Panc1 (cell line): ENCODE results near the gene TERB1. TPM values are rescaled to one million over a fixed set of nuclear protein-coding genes. Genes with fewer than 3 reads are reported as not detected.

Experiments
- ATAC-seq: fragments of 200-7000 bp; cut with Tn5 transposase; 2 replicates; pipeline ENCODE4 v1.9.1; 2020; ENCODE audit warnings: mild to moderate bottlenecking, moderate library complexity
- Bru-seq: library from RNA; stranded (reverse); fragments of 400-500 nt; gene quantifications from one replicate; lab custom pipeline; 2021; lab: Mats Ljungman, UMichigan
- BruChase-seq, 2 experiments: library from RNA; stranded (reverse); fragments of 400-500 nt; gene quantifications; one replicate each; lab custom pipeline; 2021; lab: Mats Ljungman, UMichigan
- BruUV-seq: library from RNA; stranded (reverse); fragments of 400-500 nt; replicated peaks from 2 replicates; lab custom pipeline; 2021; lab: Mats Ljungman, UMichigan
- CTCF ChIA-PET: fragments of 300-600 bp; sonication (Branson Sonifier 250); formaldehyde crosslinking; loops from one replicate; lab custom pipeline; 2022; ENCODE audit warnings: antibody characterized with exemption; lab: Charles Lee
- POLR2A ChIA-PET: fragments of 300-600 bp; sonication (Branson Sonifier 250); formaldehyde crosslinking; loops from one replicate; lab custom pipeline; 2022; ENCODE audit warnings: antibody characterized with exemption; lab: Charles Lee
- DNase-seq: peaks from one replicate; pipeline ENCODE4 v3.0.0-alpha.2; 2010; ENCODE audit warnings: low read depth, low spot score
- H3K27ac ChIP-seq: 2 replicates; pipeline ENCODE4 v1.5.1; 2011; ENCODE audit warnings: mild to moderate bottlenecking, low read length, inconsistent platforms
- H3K27me3 ChIP-seq: fragments of 200-500 bp; sonication (Bioruptor generic); 2 replicates; pipeline ENCODE4 v1.6.0; 2014; ENCODE audit warnings: low read length, inconsistent platforms; ENCODE audit not compliant: control insufficient read depth, insufficient read depth
- H3K36me3 ChIP-seq: fragments of 200-500 bp; sonication (Bioruptor generic); 2 replicates; pipeline ENCODE4 v1.5.1; 2014; ENCODE audit warnings: inconsistent platforms, mild to moderate bottlenecking, low read length, moderate library complexity; ENCODE audit not compliant: control insufficient read depth, insufficient read depth
- H3K4me1 ChIP-seq: 2 replicates; pipeline ENCODE4 v1.5.1; 2011; ENCODE audit warnings: inconsistent platforms, mild to moderate bottlenecking, low read length, moderate library complexity; ENCODE audit not compliant: control insufficient read depth, insufficient read depth
- H3K4me3 ChIP-seq, 2 experiments: 2 replicates each; pipeline ENCODE4 v1.5.1; 2011 to 2012; ENCODE audit warnings: low read depth in 2 of 2, low read length in 2 of 2, mild to moderate bottlenecking in 2 of 2, inconsistent platforms in 1 of 2, moderate library complexity in 1 of 2
- H3K9me3 ChIP-seq: fragments of 200-500 bp; sonication (Bioruptor generic); 2 replicates; pipeline ENCODE4 v1.5.1; 2014; ENCODE audit warnings: low read depth, mild to moderate bottlenecking, inconsistent platforms, low read length, moderate library complexity; ENCODE audit not compliant: control insufficient read depth, insufficient read depth
- POLR2AphosphoS5 ChIP-seq: IDR thresholded peaks from 2 replicates; pipeline ENCODE4 v1.6.1; 2012; ENCODE audit warnings: mild to moderate bottlenecking, low read depth, low read length, moderate library complexity
- SIN3A ChIP-seq: IDR thresholded peaks from 2 replicates; pipeline ENCODE4 v1.6.1; 2012; ENCODE audit warnings: low read depth, mild to moderate bottlenecking, low read length, moderate library complexity, borderline replicate concordance; ENCODE audit not compliant: insufficient read depth
- TCF7L2 ChIP-seq: IDR thresholded peaks from 2 replicates; pipeline ENCODE4 v1.6.1; 2011; ENCODE audit warnings: mild to moderate bottlenecking, low read depth, low read length, inconsistent platforms
- in situ Hi-C: cut with HindIII; loops from 2 replicates; pipeline ENCODE4 v1.10.0; 2016; ENCODE audit warnings: low sequenced_read_pairs, low pct_unique_long_range_greater_than_20kb
- intact Hi-C: fragments of 100-400 bp; cut with micrococcal nuclease; formaldehyde crosslinking; loops from one replicate; pipeline ENCODE4 v1.10.0; 2022; ENCODE audit not compliant: unreplicated experiment
- long read RNA-seq: library from polyadenylated mRNA; unstranded; transcript quantifications from one replicate; pipeline ENCODE4 v2.0.0, GENCODE V29; 2021; ENCODE audit not compliant: unreplicated experiment
- polyA plus RNA-seq: library from polyadenylated mRNA; unstranded; fragments of >200 nt; gene quantifications from one replicate; pipeline ENCODE4 v1.2.1, GENCODE V29; 2012; ENCODE audit warnings: missing spikeins; ENCODE audit not compliant: insufficient read length
- total RNA-seq: library from RNA; stranded (reverse); gene quantifications from one replicate; pipeline ENCODE4 v1.2.1, GENCODE V29; 2021; ENCODE audit not compliant: unreplicated experiment
- TF ChIP-seq, protein P1 (sequence below), 2 experiments: IDR thresholded peaks; 2 replicates each; pipeline ENCODE4 v1.6.1; 2011 to 2012; ENCODE audit warnings: low read depth in 2 of 2, control low read depth in 1 of 2, low read length in 1 of 2, mild to moderate bottlenecking in 1 of 2, moderate library complexity in 1 of 2; ENCODE audit not compliant: insufficient read depth in 1 of 2
- TF ChIP-seq, protein P2 (sequence below): fragments of 450-650 bp; IDR thresholded peaks from 2 replicates; pipeline ENCODE4 v1.5.1; 2017; ENCODE audit warnings: mild to moderate bottlenecking

TERB1 gene, protein sequence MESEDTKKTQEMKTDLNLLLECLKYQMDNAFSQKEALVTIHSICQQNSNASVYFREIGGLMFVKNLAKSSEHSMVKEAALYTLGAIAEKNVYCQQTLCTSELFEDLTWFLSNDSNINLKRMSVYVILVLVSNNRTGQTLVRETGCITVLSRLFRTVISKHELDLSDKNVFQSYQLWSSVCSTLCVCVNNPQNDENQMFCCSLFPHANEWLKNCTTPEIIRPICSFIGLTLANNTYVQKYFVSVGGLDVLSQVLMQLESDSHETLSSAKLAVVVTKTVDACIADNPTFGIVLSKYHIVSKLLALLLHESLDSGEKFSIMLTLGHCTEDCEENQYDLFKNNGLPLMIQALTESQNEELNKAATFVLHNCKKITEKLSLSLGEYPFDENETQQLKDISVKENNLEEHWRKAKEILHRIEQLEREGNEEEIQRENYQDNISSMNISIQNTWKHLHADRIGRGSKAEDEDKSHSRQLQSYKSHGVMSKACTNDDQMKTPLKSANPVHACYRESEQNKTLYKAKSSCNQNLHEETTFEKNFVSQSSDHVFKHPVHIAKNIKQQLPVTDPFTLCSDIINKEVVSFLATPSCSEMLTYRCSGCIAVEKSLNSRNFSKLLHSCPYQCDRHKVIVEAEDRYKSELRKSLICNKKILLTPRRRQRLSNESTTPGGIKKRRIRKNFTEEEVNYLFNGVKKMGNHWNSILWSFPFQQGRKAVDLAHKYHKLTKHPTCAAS
- not detected for total RNA-seq
- not detected for polyA plus RNA-seq
- percentile 33 among the genes with signal in this experiment for Bru-seq, nascent RNA
- BruChase-seq, experiment 1, labeled RNA remaining after a 2-hour chase, result percentile 32 among the genes with signal in this experiment
- percentile 28 among the genes with signal in this experiment for BruChase-seq, experiment 2, labeled RNA remaining after a 6-hour chase
- long read RNA-seq, result 0 reads

DNA sequence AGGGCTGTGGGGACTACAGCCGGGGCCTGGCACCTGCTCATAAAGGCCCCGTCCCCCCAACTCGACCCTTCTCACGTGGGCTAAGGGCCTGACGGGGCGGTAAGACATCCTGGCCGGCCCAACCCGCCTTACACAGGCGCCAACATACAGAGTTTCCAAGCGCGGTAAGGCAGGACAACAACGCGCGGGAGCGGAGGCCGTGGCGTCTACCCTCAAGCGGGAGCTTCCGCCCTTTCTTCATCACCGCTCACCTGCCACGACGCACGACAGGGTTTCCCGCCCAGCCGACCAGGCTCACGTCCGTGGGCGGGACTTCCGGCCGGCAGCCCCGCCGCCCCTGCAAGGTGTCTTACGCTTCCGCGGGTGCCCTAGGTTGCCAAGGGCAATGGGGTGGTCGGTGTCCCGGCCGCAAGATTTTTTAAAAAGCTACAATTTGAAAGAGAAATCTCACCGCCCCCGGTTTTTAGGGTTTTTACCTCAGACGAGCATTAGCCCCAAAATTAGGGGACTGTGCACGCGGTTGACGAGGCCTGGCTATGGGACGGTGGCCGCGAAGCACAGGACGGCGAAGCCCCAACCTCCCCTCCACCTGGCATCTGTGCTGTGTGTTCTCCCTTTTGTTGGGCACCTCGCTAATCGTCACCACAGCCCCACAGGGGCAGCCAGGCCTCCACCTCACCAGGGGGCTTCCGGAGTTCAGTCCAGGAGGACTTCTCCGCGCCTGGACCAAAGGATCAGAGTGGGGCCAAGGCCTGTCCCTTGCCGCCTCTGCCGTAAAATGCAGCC is at the start of gene TERB1:
Gene TERB1 (minus strand): TSS at position 265 of the 786 bp plus-strand sequence. CDS start 4,786 bp downstream, outside the sequence.
- no peak for DNase-seq
- Histone ChIP-seq H3K9me3 (no peaks in the 10 kb centered on the region), H3K27me3 (no peaks in the 10 kb centered on the region), H3K4me3 (no peak within 1 kb of the TSS), H3K27ac (no peak within 1 kb of the TSS), H3K4me1 (no peaks in the 10 kb centered on the region), H3K36me3 (peaks cover 14% of the 10 kb centered on the region; the same call in 1 of the 2 replicates)
- ATAC-seq, result no peak
- no TSS peak for BruUV-seq
- CTCF ChIA-PET, result no interaction called here
- in situ Hi-C loops (no loop called here), intact Hi-C loops (no loop called here)
- TF ChIP-seq TCF7L2 (no peak), SIN3A (no peak), POLR2AphosphoS5 (no peak)
- TF ChIP-seq, protein P1, sequence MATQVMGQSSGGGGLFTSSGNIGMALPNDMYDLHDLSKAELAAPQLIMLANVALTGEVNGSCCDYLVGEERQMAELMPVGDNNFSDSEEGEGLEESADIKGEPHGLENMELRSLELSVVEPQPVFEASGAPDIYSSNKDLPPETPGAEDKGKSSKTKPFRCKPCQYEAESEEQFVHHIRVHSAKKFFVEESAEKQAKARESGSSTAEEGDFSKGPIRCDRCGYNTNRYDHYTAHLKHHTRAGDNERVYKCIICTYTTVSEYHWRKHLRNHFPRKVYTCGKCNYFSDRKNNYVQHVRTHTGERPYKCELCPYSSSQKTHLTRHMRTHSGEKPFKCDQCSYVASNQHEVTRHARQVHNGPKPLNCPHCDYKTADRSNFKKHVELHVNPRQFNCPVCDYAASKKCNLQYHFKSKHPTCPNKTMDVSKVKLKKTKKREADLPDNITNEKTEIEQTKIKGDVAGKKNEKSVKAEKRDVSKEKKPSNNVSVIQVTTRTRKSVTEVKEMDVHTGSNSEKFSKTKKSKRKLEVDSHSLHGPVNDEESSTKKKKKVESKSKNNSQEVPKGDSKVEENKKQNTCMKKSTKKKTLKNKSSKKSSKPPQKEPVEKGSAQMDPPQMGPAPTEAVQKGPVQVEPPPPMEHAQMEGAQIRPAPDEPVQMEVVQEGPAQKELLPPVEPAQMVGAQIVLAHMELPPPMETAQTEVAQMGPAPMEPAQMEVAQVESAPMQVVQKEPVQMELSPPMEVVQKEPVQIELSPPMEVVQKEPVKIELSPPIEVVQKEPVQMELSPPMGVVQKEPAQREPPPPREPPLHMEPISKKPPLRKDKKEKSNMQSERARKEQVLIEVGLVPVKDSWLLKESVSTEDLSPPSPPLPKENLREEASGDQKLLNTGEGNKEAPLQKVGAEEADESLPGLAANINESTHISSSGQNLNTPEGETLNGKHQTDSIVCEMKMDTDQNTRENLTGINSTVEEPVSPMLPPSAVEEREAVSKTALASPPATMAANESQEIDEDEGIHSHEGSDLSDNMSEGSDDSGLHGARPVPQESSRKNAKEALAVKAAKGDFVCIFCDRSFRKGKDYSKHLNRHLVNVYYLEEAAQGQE (IDR thresholded peaks at IDR 0.05; ENCODE audit: insufficient read depth in 1 of 2, low read depth in 2 of 2, low read length in 1 of 2), result no peak
- TF ChIP-seq, protein P2, sequence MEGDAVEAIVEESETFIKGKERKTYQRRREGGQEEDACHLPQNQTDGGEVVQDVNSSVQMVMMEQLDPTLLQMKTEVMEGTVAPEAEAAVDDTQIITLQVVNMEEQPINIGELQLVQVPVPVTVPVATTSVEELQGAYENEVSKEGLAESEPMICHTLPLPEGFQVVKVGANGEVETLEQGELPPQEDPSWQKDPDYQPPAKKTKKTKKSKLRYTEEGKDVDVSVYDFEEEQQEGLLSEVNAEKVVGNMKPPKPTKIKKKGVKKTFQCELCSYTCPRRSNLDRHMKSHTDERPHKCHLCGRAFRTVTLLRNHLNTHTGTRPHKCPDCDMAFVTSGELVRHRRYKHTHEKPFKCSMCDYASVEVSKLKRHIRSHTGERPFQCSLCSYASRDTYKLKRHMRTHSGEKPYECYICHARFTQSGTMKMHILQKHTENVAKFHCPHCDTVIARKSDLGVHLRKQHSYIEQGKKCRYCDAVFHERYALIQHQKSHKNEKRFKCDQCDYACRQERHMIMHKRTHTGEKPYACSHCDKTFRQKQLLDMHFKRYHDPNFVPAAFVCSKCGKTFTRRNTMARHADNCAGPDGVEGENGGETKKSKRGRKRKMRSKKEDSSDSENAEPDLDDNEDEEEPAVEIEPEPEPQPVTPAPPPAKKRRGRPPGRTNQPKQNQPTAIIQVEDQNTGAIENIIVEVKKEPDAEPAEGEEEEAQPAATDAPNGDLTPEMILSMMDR, result no peak
- POLR2A ChIA-PET, result no interaction called here

DNA sequence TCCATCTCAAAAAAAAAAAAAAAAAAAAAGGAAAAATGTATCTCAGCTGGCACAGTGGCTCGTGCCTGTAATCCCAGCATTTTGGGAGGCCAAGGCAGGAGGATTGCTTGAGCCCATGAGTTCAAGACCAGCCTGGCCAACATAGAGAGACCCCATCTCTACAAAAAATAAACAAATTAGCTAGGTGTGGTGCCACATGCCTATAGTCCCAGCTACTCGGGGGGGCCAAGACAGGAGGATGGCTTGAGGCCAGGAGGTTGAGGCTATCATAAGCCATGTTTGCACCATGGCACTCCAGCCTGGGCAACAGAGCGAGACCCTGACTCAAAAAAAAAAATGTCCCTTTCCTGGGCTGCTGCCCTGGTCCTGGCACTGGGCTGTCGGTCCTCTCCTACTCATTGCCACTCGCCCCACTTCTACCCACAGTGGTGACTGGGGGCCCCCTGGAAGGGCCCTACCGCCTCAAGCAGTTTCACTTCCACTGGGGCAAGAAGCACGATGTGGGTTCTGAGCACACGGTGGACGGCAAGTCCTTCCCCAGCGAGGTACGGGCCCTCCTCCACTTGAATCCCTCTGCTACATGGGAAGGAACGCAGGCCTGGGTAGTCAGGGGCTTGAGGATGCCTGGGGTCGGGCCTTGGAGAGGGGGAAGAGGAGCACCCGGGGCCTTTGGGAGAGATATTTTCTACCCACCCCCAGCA is 48.9 kb upstream of the TERB1 start:
- no peak overlapping the region for H3K27ac ChIP-seq
- ATAC-seq, result no peak
- in situ Hi-C loops (no loop called here), intact Hi-C loops (no loop called here)
- CTCF ChIA-PET, result no interaction called here
- H3K36me3 ChIP-seq, result no peaks in the 10 kb centered on the region
- no peaks in the 10 kb centered on the region for H3K4me1 ChIP-seq
- TF ChIP-seq SIN3A (no peak), TCF7L2 (no peak), POLR2AphosphoS5 (no peak)
- TF ChIP-seq, protein P2, result no peak
- TF ChIP-seq, protein P1 (IDR thresholded peaks at IDR 0.05; ENCODE audit: insufficient read depth in 1 of 2, low read depth in 2 of 2, low read length in 1 of 2), result no peak
- DNase-seq, result no peak
- H3K27me3 ChIP-seq, result no peaks in the 10 kb centered on the region; the same call in 1 of the 2 replicates
- POLR2A ChIA-PET, result no interaction called here
- no peak overlapping the region for H3K4me3 ChIP-seq
- BruUV-seq, result no TSS peak
- H3K9me3 ChIP-seq, result no peaks in the 10 kb centered on the region
